NCI-H2171 treated with DMSO at 0.1 percent for 48 hours (cell line): ENCODE data around the gene ANO7.

Experiments used
- DNase-seq: peaks from one replicate; lab custom pipeline; 2025; lab: John Stamatoyannopoulos, UW

The ANO7 gene

GRCh38 chr2:241158546-241158900 lies 30.0 kb upstream of the ANO7 start:
- DNase-seq, result no peak

- DNase-seq, result no peak
These were observed 29.4 kb upstream of the ANO7 start for GRCh38 chr2:241159116-241159515.

DNA sequence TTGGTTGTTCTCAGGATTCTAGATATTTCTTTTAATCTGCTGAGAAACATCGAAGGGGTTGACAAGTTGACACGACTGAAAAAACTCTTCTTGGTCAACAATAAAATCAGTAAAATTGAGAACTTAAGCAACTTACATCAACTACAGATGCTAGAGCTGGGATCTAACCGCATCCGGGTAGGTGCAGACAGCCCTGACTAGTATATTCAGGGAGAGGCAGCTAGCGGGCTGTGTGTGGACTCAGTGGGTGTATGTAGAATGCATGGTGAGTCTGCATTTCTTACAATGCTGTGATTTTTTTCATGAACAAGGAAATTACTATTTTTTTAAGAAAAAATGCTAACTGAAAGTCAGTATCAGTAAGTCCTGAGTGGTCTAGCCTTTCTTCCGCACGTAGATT lies 28.2 kb upstream of the ANO7 start:
- DNase-seq, result no peak

- DNase-seq, result no peak
These were observed 26.7 kb upstream of the ANO7 start for GRCh38 chr2:241161646-241162281.

DNA sequence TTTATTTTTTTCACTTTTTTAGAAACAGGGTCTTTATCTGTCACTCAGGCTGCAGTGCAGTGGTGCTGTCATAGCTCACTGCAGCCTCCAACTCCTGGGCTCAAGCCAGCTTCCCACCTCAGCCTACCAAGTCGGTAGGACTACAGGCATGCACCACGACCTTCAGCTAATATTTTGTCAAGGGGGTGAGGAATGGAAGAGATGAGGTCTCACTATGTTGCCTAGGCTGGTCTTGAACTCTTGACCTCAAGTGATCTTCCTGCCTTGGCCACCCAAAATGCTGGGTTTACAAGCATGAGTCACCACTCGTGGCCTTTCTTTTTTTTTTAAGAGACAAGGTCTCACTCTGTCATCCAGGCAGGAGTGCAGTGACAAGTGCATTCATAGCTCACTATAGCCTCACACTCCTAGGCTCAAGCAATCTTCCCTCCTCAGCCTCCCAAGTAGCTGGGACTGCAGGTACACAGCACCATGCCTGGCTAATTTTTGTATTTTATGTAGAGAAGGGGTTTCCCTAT lies 24.8 kb upstream of the ANO7 start:
- no peak for DNase-seq

GRCh38 chr2:241168366-241168765 lies 20.1 kb upstream of the ANO7 start:
- no peak for DNase-seq

GRCh38 chr2:241173557-241173956 lies 14.9 kb upstream of the ANO7 start:
- no peak for DNase-seq

GRCh38 chr2:241177526-241178334 lies 10.7 kb upstream of the ANO7 start:
- DNase-seq, result no peak

GRCh38 chr2:241178961-241179360 lies 9.5 kb upstream of the ANO7 start:
- no peak for DNase-seq

- no peak for DNase-seq
These were observed 8.6 kb upstream of the ANO7 start for GRCh38 chr2:241179899-241180298.

DNA sequence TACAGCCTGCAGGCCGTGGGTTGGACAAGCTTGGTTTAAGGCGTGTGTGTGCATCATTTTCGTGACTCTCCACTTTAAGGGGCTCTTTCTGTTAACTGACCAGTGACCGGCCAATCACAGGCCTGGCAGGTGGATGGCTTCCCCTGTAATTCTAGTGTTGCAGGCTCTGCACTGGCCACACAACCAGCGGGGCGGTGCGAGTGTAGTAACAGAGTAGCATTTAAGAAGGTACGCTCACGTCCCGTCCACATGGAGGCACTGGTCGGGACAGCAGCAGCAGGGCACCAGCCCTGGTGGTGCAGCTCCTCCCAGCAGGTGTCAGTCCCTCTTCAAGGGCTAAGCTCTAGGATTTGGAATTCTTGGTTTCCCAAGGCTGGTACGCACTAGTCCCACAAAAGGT lies 8.0 kb upstream of the ANO7 start:
- no peak for DNase-seq

- DNase-seq, result no peak
These were observed 6.4 kb upstream of the ANO7 start for GRCh38 chr2:241182126-241182525.

GRCh38 chr2:241182531-241183133 lies 5.8 kb upstream of the ANO7 start:
- DNase-seq, result no peak

GRCh38 chr2:241183221-241183620 lies 5.3 kb upstream of the ANO7 start:
- DNase-seq, result no peak

GRCh38 chr2:241184901-241185300 lies 3.6 kb upstream of the ANO7 start:
- no peak for DNase-seq

DNA sequence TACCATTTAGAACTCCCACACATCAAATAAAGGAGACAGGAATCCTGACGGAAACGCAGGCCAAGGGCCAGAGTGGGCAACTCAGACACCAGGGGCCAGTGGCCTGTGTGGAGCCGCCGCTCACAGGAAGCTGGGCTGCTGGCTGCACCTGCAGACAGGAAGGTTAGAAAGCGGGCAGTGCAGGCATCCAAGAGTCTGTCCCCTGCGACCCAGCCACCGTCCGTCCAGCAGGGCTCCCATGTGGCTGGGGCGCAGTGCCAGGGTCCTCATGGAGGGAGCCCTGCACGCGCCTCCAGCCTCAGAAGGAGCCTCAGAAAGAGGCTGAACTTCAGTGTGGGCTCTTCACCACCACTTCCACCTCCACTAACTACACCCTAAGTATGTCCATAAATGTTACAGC lies 2.5 kb upstream of the ANO7 start:
- no peak for DNase-seq

GRCh38 chr2:241187101-241187917 lies 1.2 kb upstream of the ANO7 start:
- no peak for DNase-seq

DNA sequence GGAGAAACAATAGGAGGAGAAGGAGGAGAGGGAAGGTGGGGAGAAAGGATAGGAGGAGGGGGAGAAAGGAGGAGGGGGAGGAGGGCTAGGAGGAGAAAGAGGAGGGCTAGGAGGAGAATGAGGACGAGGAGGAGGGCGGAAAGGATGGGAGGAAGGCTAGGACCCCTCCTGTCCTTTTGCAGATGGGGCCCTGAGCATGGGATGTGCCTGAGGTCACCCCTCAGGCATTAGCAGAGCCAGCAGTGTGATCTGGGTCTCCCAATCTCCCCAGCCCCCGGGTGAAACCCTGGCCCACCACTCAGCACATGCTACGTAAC lies 601 bp upstream of the ANO7 start:
- DNase-seq, result no peak

- no peak for DNase-seq
These were observed 797 bp downstream of the ANO7 start for GRCh38 chr2:241189093-241189855.

GRCh38 chr2:241189856-241190201 lies 1.4 kb downstream of the ANO7 start:
- DNase-seq, result no peak

- no peak for DNase-seq
These were observed 2.0 kb downstream of the ANO7 start for GRCh38 chr2:241190291-241190981.
